ENCODE data around the gene MARK1. TPM values are rescaled to one million over a fixed set of nuclear protein-coding genes. Genes with fewer than 3 reads are reported as not detected.

MARK1 gene
- total RNA-seq, 2 donors from 2014 or later, result 0.10 TPM; not detected in 1

GRCh38 chr1:220551718-220552117, 23.8 kb downstream of the MARK1 start:
- no peak overlapping the region for H3K4me3 Mint-ChIP-seq
- peaks cover 35% of the 10 kb centered on the region for H3K27me3 Mint-ChIP-seq
- no peaks in the 10 kb centered on the region for H3K36me3 Mint-ChIP-seq (ENCODE audit: low read depth)
- no peaks in the 10 kb centered on the region for H3K9me3 ChIP-seq (ENCODE audit: control insufficient read depth, low read length, poor library complexity, severe bottlenecking)
- H3K4me1 Mint-ChIP-seq, result no peaks in the 10 kb centered on the region
- no peak overlapping the region for H3K27ac Mint-ChIP-seq
- ATAC-seq (no peak), DNase-seq (no peak)

GRCh38 chr1:220552672-220553260, 24.8 kb downstream of the MARK1 start:
- H3K36me3 Mint-ChIP-seq (ENCODE audit: low read depth), result no peaks in the 10 kb centered on the region
- no peak overlapping the region for H3K4me3 Mint-ChIP-seq

GRCh38 chr1:220556641-220557040, 28.7 kb downstream of the MARK1 start:
- no peaks in the 10 kb centered on the region for H3K36me3 Mint-ChIP-seq (ENCODE audit: low read depth)
- ATAC-seq (no peak), DNase-seq (no peak)
- H3K27ac Mint-ChIP-seq, result no peak overlapping the region
- no peak overlapping the region for H3K4me3 Mint-ChIP-seq
- H3K9me3 ChIP-seq (ENCODE audit: control insufficient read depth, low read length, poor library complexity, severe bottlenecking), result no peaks in the 10 kb centered on the region
- H3K27me3 Mint-ChIP-seq, result peaks cover 11% of the 10 kb centered on the region
- H3K4me1 Mint-ChIP-seq, result no peaks in the 10 kb centered on the region

More at GRCh38 chr1:220552672-220553260, 24.8 kb downstream of the MARK1 start:
- H3K27ac Mint-ChIP-seq, result no peak overlapping the region
- DNase-seq (no peak), ATAC-seq (no peak)
- no peaks in the 10 kb centered on the region for H3K4me1 Mint-ChIP-seq
- peaks cover 34% of the 10 kb centered on the region for H3K27me3 Mint-ChIP-seq
- H3K9me3 ChIP-seq (ENCODE audit: control insufficient read depth, low read length, poor library complexity, severe bottlenecking), result no peaks in the 10 kb centered on the region

GRCh38 chr1:220563564-220563963, 35.6 kb downstream of the MARK1 start:
- no peak overlapping the region for H3K27ac Mint-ChIP-seq
- no peaks in the 10 kb centered on the region for H3K4me1 Mint-ChIP-seq
- H3K9me3 ChIP-seq (ENCODE audit: control insufficient read depth, low read length, poor library complexity, severe bottlenecking), result no peaks in the 10 kb centered on the region
- H3K36me3 Mint-ChIP-seq (ENCODE audit: low read depth), result no peaks in the 10 kb centered on the region
- H3K4me3 Mint-ChIP-seq, result no peak overlapping the region
- H3K27me3 Mint-ChIP-seq, result peaks cover 16% of the 10 kb centered on the region
- ATAC-seq (no peak), DNase-seq (no peak)

- no peak overlapping the region for H3K27ac Mint-ChIP-seq
- ATAC-seq (no peak), DNase-seq (no peak)
- no peaks in the 10 kb centered on the region for H3K9me3 ChIP-seq (ENCODE audit: control insufficient read depth, low read length, poor library complexity, severe bottlenecking)
- no peak overlapping the region for H3K4me3 Mint-ChIP-seq
- H3K4me1 Mint-ChIP-seq, result no peaks in the 10 kb centered on the region
- peaks cover 16% of the 10 kb centered on the region for H3K27me3 Mint-ChIP-seq
- no peaks in the 10 kb centered on the region for H3K36me3 Mint-ChIP-seq (ENCODE audit: low read depth)
Measured at GRCh38 chr1:220564216-220564615, 36.3 kb downstream of the MARK1 start.

- DNase-seq (no peak), ATAC-seq (no peak)
- Mint-ChIP-seq H3K27ac (no peak overlapping the region), H3K27me3 (peaks cover 22% of the 10 kb centered on the region), H3K4me1 (no peaks in the 10 kb centered on the region), H3K4me3 (no peak overlapping the region), H3K36me3 (ENCODE audit: low read depth) (no peaks in the 10 kb centered on the region)
- H3K9me3 ChIP-seq (ENCODE audit: control insufficient read depth, low read length, poor library complexity, severe bottlenecking), result no peaks in the 10 kb centered on the region
Measured at GRCh38 chr1:220565670-220566069, 37.7 kb downstream of the MARK1 start.

- ATAC-seq (no peak), DNase-seq (no peak)
- peaks cover 28% of the 10 kb centered on the region for H3K27me3 Mint-ChIP-seq
- no peak overlapping the region for H3K4me3 Mint-ChIP-seq
- no peaks in the 10 kb centered on the region for H3K36me3 Mint-ChIP-seq (ENCODE audit: low read depth)
- H3K4me1 Mint-ChIP-seq, result no peaks in the 10 kb centered on the region
- no peak overlapping the region for H3K27ac Mint-ChIP-seq
- H3K9me3 ChIP-seq (ENCODE audit: control insufficient read depth, low read length, poor library complexity, severe bottlenecking), result no peaks in the 10 kb centered on the region
Measured at GRCh38 chr1:220566869-220567268, 38.9 kb downstream of the MARK1 start.

- no peaks in the 10 kb centered on the region for H3K9me3 ChIP-seq (ENCODE audit: control insufficient read depth, low read length, poor library complexity, severe bottlenecking)
- Mint-ChIP-seq H3K27me3 (peaks cover 24% of the 10 kb centered on the region), H3K4me1 (no peaks in the 10 kb centered on the region), H3K27ac (no peak overlapping the region), H3K4me3 (no peak overlapping the region), H3K36me3 (ENCODE audit: low read depth) (no peaks in the 10 kb centered on the region)
- DNase-seq (no peak), ATAC-seq (no peak)
Measured at GRCh38 chr1:220572416-220572815, 44.5 kb downstream of the MARK1 start.

GRCh38 chr1:220573836-220574235, 45.9 kb downstream of the MARK1 start:
- H3K4me3 Mint-ChIP-seq, result no peak overlapping the region

GRCh38 chr1:220575718-220576497, 48.0 kb downstream of the MARK1 start:
- Mint-ChIP-seq H3K27ac (no peak overlapping the region), H3K4me1 (no peaks in the 10 kb centered on the region), H3K4me3 (no peak overlapping the region), H3K36me3 (ENCODE audit: low read depth) (no peaks in the 10 kb centered on the region), H3K27me3 (peaks cover 21% of the 10 kb centered on the region)
- DNase-seq (no peak), ATAC-seq (no peak)
- H3K9me3 ChIP-seq (ENCODE audit: control insufficient read depth, low read length, poor library complexity, severe bottlenecking), result no peaks in the 10 kb centered on the region

More at GRCh38 chr1:220573836-220574235, 45.9 kb downstream of the MARK1 start:
- Mint-ChIP-seq H3K4me1 (no peaks in the 10 kb centered on the region), H3K27ac (no peak overlapping the region), H3K27me3 (peaks cover 27% of the 10 kb centered on the region), H3K36me3 (ENCODE audit: low read depth) (no peaks in the 10 kb centered on the region)
- ATAC-seq, result no peak
- DNase-seq, result no peak
- no peaks in the 10 kb centered on the region for H3K9me3 ChIP-seq (ENCODE audit: control insufficient read depth, low read length, poor library complexity, severe bottlenecking)

- H3K4me3 Mint-ChIP-seq, result no peak overlapping the region
- ATAC-seq, result no peak
- peaks cover 25% of the 10 kb centered on the region for H3K27me3 Mint-ChIP-seq
- H3K27ac Mint-ChIP-seq, result no peak overlapping the region
- no peaks in the 10 kb centered on the region for H3K4me1 Mint-ChIP-seq
- H3K36me3 Mint-ChIP-seq (ENCODE audit: low read depth), result no peaks in the 10 kb centered on the region
- no peak for DNase-seq
- no peaks in the 10 kb centered on the region for H3K9me3 ChIP-seq (ENCODE audit: control insufficient read depth, low read length, poor library complexity, severe bottlenecking)
Measured at GRCh38 chr1:220577926-220578325, 50.0 kb downstream of the MARK1 start.

GRCh38 chr1:220579317-220579716, 51.4 kb downstream of the MARK1 start:
- H3K27ac Mint-ChIP-seq, result no peak overlapping the region
- DNase-seq, result no peak
- ATAC-seq, result no peak
- H3K4me1 Mint-ChIP-seq, result no peaks in the 10 kb centered on the region
- no peaks in the 10 kb centered on the region for H3K36me3 Mint-ChIP-seq (ENCODE audit: low read depth)
- no peak overlapping the region for H3K4me3 Mint-ChIP-seq
- peaks cover 27% of the 10 kb centered on the region for H3K27me3 Mint-ChIP-seq
- H3K9me3 ChIP-seq (ENCODE audit: control insufficient read depth, low read length, poor library complexity, severe bottlenecking), result no peaks in the 10 kb centered on the region

- H3K27me3 Mint-ChIP-seq, result peaks cover 6% of the 10 kb centered on the region
- no peaks in the 10 kb centered on the region for H3K9me3 ChIP-seq (ENCODE audit: control insufficient read depth, low read length, poor library complexity, severe bottlenecking)
- DNase-seq (no peak), ATAC-seq (no peak)
- H3K4me3 Mint-ChIP-seq, result no peak overlapping the region
- H3K4me1 Mint-ChIP-seq, result no peaks in the 10 kb centered on the region
- no peak overlapping the region for H3K27ac Mint-ChIP-seq
- H3K36me3 Mint-ChIP-seq (ENCODE audit: low read depth), result no peaks in the 10 kb centered on the region
Measured at GRCh38 chr1:220592714-220593113, 64.8 kb downstream of the MARK1 start.

GRCh38 chr1:220594356-220594755, 66.4 kb downstream of the MARK1 start:
- ATAC-seq (no peak), DNase-seq (no peak)
- peaks cover 6% of the 10 kb centered on the region for H3K27me3 Mint-ChIP-seq
- no peak overlapping the region for H3K27ac Mint-ChIP-seq
- no peaks in the 10 kb centered on the region for H3K4me1 Mint-ChIP-seq
- H3K4me3 Mint-ChIP-seq, result no peak overlapping the region
- no peaks in the 10 kb centered on the region for H3K36me3 Mint-ChIP-seq (ENCODE audit: low read depth)
- H3K9me3 ChIP-seq (ENCODE audit: control insufficient read depth, low read length, poor library complexity, severe bottlenecking), result no peaks in the 10 kb centered on the region
